ENCODE measurements around the gene GPR12. TPM values are rescaled to one million over a fixed set of nuclear protein-coding genes. Genes with fewer than 3 reads are reported as not detected.
A peak's percentile ranks its signal among the peaks of the same experiment; 100 is the strongest.

The GPR12 gene
- total RNA-seq, 1 donor from 2014 or later = not detected

DNA sequence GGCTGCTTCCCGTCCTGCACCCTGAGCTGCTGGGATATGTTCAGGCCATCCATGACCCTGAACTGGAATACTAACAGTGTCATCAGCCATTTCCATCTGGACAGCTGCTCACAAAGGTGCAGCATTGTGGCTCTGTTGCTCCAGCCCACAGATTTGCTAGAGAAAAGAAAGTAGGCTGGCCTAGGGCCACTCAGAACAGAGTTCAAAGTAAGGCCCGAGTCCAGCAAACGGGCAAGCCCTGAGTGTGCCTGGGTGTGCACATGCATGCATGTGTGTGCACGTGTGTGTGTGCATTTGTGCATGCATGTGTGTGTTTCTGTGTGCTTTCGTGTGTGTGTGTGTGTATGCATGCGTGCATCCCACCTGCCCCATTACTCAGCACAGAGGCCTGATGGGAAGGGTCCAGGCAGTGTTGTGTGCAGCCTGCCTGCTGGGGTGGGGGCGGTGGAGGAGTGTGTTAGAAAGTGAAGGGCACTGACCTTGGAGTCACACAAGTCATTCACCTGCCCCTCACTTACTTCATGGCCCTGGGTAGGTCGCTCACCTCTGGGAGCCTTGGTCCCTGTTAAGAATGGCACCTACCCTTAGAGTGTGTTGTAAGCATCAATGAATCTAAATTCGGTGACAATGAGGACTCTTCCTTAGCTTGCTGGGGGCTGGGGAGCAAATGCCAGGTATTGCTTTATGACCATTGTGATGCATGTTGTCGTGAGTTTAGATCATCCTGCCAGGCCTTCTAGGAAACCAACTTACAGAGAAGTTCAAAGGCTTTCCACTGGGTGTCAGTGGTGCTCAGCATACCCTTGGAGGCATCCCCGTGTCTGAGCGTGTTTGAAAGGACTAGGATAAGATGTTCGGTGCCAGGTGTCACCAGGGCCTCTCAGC lies 53.2 kb downstream of the GPR12 start:
- Histone ChIP-seq H3K36me3 (ENCODE audit: control insufficient read depth, insufficient read depth, low read length) (no peaks in the 10 kb centered on the region), H3K4me3 (ENCODE audit: low read depth, low read length) (no peak overlapping the region), H3K27me3 (ENCODE audit: control insufficient read depth, insufficient read depth, low read length) (no peaks in the 10 kb centered on the region)
- no peak for DNase-seq (ENCODE audit: low read depth)
- peak; percentile 71 for TF ChIP-seq CTCF (IDR thresholded peaks at IDR 0.05; ENCODE audit: insufficient read depth, low read length, poor library complexity, severe bottlenecking)

GRCh38 chr13:26706381-26706780 lies 54.2 kb downstream of the GPR12 start:
- no peaks in the 10 kb centered on the region for H3K27me3 ChIP-seq (ENCODE audit: control insufficient read depth, insufficient read depth, low read length)
- H3K36me3 ChIP-seq (ENCODE audit: control insufficient read depth, insufficient read depth, low read length) = no peaks in the 10 kb centered on the region
- no peak for DNase-seq (ENCODE audit: low read depth)
- no peak for TF ChIP-seq CTCF (IDR thresholded peaks at IDR 0.05; ENCODE audit: insufficient read depth, low read length, poor library complexity, severe bottlenecking)
- no peak overlapping the region for H3K4me3 ChIP-seq (ENCODE audit: low read depth, low read length)

DNA sequence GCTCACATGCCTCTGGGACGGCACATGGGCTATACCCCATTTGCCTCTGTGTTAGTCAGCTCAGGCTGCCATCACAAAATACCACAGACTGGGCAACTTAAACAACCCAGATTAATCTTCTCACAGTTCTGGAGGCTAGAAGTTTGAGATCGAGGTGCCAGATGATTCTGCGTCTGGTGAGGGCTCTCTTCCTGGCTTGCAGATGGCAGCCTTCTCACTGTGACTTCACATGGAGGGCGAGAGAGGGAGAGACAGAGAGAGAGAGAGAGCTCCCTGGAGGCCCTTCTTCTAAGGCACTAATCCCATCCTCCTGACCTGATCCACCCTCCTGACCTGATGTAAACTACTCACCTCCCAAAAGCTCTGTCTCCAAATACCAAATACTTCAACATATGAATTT lies 55.0 kb downstream of the GPR12 start:
- no peak for TF ChIP-seq CTCF (IDR thresholded peaks at IDR 0.05; ENCODE audit: insufficient read depth, low read length, poor library complexity, severe bottlenecking)
- no peaks in the 10 kb centered on the region for H3K36me3 ChIP-seq (ENCODE audit: control insufficient read depth, insufficient read depth, low read length)
- H3K4me3 ChIP-seq (ENCODE audit: low read depth, low read length) = no peak overlapping the region
- no peaks in the 10 kb centered on the region for H3K27me3 ChIP-seq (ENCODE audit: control insufficient read depth, insufficient read depth, low read length)
- no peak for DNase-seq (ENCODE audit: low read depth)

Other genes starting within 250 kb of the GPR12 start
- 11.4 and 11.5 TPM in 2 replicates for gene WASF3, start 203.1 kb downstream of the GPR12 start, total RNA-seq